ENCODE data around the gene ERI2. TPM values are rescaled to one million over a fixed set of nuclear protein-coding genes. Genes with fewer than 3 reads are reported as not detected.

Gene ERI2
- total RNA-seq, 1 experiment from 2014 or later, result 16.9 TPM

- H3K27ac Mint-ChIP-seq, result no peak overlapping the region
- ChIA-PET CTCF (interaction anchor here (0.7 to 1.5 kb wide), 3 partner anchors 10 to 307 kb away, joined by 3 to 4 read pairs (median 3); no protein-coding TSS in a partner anchor), POLR2A (no interaction called here)
- DNase-seq (ENCODE audit: low spot score), result no peak
- no peaks in the 10 kb centered on the region for H3K4me1 Mint-ChIP-seq
- H3K27me3 Mint-ChIP-seq (ENCODE audit: low read depth), result no peaks in the 10 kb centered on the region
- H3K9me3 Mint-ChIP-seq, result no peaks in the 10 kb centered on the region
- no peak for ATAC-seq
- TF ChIP-seq MYBL2 (CRISPR knock-in tag; IDR thresholded peaks at IDR 0.05) (no peak), TCF7 (CRISPR knock-in tag; IDR thresholded peaks at IDR 0.05; ENCODE audit: low read depth) (no peak), ELF4 (CRISPR knock-in tag; IDR thresholded peaks at IDR 0.05; ENCODE audit: low read depth) (no peak), EMX1 (CRISPR knock-in tag; IDR thresholded peaks at IDR 0.05) (no peak), FOXJ3 (CRISPR knock-in tag; IDR thresholded peaks at IDR 0.05; ENCODE audit: borderline replicate concordance) (no peak), ATF2 (CRISPR knock-in tag; IDR thresholded peaks at IDR 0.05; ENCODE audit: borderline replicate concordance, low read depth) (no peak), FOXP1 (CRISPR knock-in tag; IDR thresholded peaks at IDR 0.05; ENCODE audit: borderline replicate concordance) (no peak), ZNF138 (CRISPR knock-in tag; conservative IDR thresholded peaks at IDR 0.05) (no peak), CTCF (IDR thresholded peaks at IDR 0.05) (no peak), MAX (CRISPR knock-in tag; IDR thresholded peaks at IDR 0.05) (no peak), ZNF317 (CRISPR knock-in tag; IDR thresholded peaks at IDR 0.05; ENCODE audit: borderline replicate concordance, low read depth) (no peak), SMAD3 (CRISPR knock-in tag; IDR thresholded peaks at IDR 0.05; ENCODE audit: borderline replicate concordance) (no peak), NR2C2 (CRISPR knock-in tag; IDR thresholded peaks at IDR 0.05) (no peak)
- no peak overlapping the region for H3K4me3 Mint-ChIP-seq
- H3K36me3 Mint-ChIP-seq, result peaks cover 4% of the 10 kb centered on the region; the same call in 1 of the 2 replicates
These were observed 6.7 kb downstream of the ERI2 start for GRCh38 chr16:20799599-20799998.

- ChIA-PET CTCF (no interaction called here), POLR2A (no interaction called here)
- Mint-ChIP-seq H3K27me3 (ENCODE audit: low read depth) (no peaks in the 10 kb centered on the region), H3K9me3 (no peaks in the 10 kb centered on the region), H3K4me1 (no peaks in the 10 kb centered on the region), H3K27ac (no peak overlapping the region), H3K36me3 (peaks cover 4% of the 10 kb centered on the region; the same call in 1 of the 2 replicates), H3K4me3 (no peak overlapping the region)
- DNase-seq (ENCODE audit: low spot score), result no peak
- no peak for ATAC-seq
- TF ChIP-seq HMGXB4 (CRISPR knock-in tag; IDR thresholded peaks at IDR 0.05) (no peak), PRRX2 (CRISPR knock-in tag; IDR thresholded peaks at IDR 0.05) (no peak), USF2 (CRISPR knock-in tag; IDR thresholded peaks at IDR 0.05) (no peak), ZNF423 (CRISPR knock-in tag; IDR thresholded peaks at IDR 0.05) (no peak), ZNF263 (CRISPR knock-in tag; IDR thresholded peaks at IDR 0.05; ENCODE audit: low read depth) (no peak), CREB1 (CRISPR knock-in tag; IDR thresholded peaks at IDR 0.05) (no peak), ZNF138 (CRISPR knock-in tag; conservative IDR thresholded peaks at IDR 0.05) (no peak), FOXP4 (CRISPR knock-in tag; IDR thresholded peaks at IDR 0.05) (no peak), ELF4 (CRISPR knock-in tag; IDR thresholded peaks at IDR 0.05; ENCODE audit: low read depth) (no peak), ATF6 (CRISPR knock-in tag; IDR thresholded peaks at IDR 0.05) (no peak), AR (CRISPR knock-in tag; IDR thresholded peaks at IDR 0.05) (no peak), CBFB (CRISPR knock-in tag; IDR thresholded peaks at IDR 0.05; ENCODE audit: low read depth) (no peak)
These were observed 7.9 kb downstream of the ERI2 start for GRCh38 chr16:20798364-20798763.

Measured in WTC11 (cell line).